LNCaP clone FGC (cell line): ENCODE data around the gene THOC6.
A peak's percentile ranks its signal among the peaks of the same experiment; 100 is the strongest.

ENCODE experiments used
- DNase-seq: peaks from one replicate; pipeline ENCODE4 v3.0.0-alpha.2; 2011; ENCODE audit warnings: low read depth
- H3K4me3 ChIP-seq: 2 replicates; pipeline ENCODE4 v1.5.1; 2011; ENCODE audit warnings: mild to moderate bottlenecking, low read depth, low read length, control low read depth
- TF ChIP-seq, protein P1 (sequence below): IDR thresholded peaks from 2 replicates; pipeline ENCODE4 v1.5.1; 2012; ENCODE audit warnings: mild to moderate bottlenecking; ENCODE audit not compliant: control insufficient read depth, insufficient read depth; ENCODE audit errors: extremely low read depth

The THOC6 gene

DNA sequence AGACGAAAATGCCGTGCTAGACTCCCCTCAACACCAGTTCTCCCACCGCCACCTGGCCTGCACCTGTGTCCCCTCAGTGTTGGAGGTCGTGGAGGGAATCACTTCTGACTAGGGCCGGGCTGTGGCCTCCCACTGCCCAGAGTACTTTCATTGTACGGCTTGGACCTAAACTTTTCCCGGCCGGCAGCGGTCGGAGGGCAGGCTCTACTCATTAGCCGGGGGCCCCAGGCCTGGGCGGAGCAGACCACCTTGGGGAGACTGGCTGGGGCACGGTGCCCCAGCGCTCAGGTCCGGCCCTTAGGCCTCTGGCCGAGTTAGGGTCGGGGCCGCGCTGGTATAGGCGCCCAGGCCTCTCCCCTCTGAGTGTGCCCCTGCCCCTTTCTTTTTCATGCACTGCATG is 6.5 kb upstream of the THOC6 start:
- no peak for DNase-seq
- TF ChIP-seq, protein P1, sequence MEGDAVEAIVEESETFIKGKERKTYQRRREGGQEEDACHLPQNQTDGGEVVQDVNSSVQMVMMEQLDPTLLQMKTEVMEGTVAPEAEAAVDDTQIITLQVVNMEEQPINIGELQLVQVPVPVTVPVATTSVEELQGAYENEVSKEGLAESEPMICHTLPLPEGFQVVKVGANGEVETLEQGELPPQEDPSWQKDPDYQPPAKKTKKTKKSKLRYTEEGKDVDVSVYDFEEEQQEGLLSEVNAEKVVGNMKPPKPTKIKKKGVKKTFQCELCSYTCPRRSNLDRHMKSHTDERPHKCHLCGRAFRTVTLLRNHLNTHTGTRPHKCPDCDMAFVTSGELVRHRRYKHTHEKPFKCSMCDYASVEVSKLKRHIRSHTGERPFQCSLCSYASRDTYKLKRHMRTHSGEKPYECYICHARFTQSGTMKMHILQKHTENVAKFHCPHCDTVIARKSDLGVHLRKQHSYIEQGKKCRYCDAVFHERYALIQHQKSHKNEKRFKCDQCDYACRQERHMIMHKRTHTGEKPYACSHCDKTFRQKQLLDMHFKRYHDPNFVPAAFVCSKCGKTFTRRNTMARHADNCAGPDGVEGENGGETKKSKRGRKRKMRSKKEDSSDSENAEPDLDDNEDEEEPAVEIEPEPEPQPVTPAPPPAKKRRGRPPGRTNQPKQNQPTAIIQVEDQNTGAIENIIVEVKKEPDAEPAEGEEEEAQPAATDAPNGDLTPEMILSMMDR: no peak
- no peak overlapping the region for H3K4me3 ChIP-seq

DNA sequence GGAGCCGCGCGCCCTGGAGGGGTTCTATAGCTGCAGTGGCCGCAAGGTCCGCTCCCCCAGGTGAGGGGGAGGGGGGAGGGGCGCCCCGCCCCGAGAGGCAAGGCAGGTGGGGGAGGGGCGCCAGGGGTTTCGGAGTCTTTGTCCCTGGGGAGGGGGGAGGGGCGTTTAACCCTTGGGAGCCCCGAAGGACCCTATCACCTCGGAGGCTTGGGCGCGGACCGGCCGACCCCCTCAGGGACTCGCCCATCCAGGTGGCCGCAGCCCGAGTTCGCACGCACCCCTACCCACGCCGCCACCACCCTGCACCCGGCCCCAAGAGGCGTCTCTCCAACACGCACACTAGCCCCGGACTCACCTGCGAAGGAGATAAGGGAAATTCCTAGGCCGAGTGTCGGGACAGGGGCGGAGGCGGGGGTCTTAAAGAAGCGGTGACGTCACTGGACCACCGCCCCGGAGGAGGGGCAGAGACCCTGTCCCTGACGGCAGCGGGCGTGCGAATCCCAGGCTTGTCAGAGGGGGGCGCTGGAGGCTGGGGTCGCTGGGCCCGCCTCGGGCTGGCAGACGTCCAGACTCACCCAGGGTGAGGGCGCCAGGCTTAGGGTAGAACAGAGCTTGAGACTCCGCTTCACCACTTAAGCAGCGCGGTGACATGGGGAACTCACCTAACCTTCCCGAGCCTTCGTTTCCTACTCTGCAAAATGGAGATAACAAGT is 5.9 kb upstream of the THOC6 start, which contains the start of gene CLDN6:
Gene CLDN6, minus strand, starts transcription at position 390 of the 713 bp plus-strand sequence. CDS start 2,162 bp downstream, outside the sequence.
- DNase-seq: no peak
- TF ChIP-seq, protein P1: no peak
- no peak within 1 kb of the TSS for H3K4me3 ChIP-seq

DNA sequence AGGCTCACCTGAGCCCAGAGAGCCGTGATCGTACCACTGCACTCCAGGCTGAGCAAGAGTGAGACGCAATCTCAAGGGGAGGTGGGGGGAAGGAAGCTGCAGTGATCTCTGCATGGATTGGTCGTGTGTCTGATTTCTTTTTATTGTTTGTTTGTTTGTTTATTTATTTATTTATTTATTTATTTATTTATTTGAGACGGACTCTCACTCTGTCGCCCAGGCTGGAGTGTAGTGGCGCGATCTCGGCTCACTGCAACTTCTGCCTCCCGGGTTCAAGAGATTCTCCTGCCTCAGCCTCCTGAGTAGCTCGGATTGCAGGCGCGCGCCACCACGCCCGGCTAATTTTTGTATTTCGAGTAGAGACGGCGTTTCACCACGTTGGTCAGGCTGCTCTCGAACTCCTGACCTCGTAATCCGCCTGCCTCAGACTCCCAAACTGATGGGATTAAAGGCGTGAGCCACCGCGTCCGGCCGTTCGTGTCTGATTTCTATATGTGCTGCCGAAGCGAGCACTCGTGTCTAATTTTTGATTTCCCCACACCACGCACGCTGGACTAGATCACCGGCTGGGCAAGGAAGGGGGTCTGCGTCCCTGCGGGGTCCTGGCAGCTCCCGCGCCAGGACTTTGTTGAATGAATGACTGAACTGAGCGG is 4.1 kb upstream of the THOC6 start:
- peak overlapping the region; percentile 66 for H3K4me3 ChIP-seq
- TF ChIP-seq, protein P1: no peak
- DNase-seq: no peak

DNA sequence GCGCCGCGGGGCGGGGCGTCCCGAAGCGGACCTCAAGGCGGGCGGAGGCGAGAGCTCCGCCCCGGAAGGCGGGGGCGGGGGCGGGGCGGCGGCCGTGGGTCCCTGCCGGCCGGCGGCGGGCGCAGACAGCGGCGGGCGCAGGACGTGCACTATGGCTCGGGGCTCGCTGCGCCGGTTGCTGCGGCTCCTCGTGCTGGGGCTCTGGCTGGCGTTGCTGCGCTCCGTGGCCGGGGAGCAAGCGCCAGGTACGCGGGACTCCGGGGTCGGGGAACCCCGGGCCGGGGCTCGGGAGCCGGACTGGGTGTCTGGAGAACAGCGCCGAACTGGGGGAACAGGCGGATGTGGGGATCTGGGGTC is 3.6 kb upstream of the THOC6 start, which contains the start of gene TNFRSF12A:
Gene TNFRSF12A, plus strand, starts transcription at position 122 of the 357 bp plus-strand sequence. Its CDS starts 30 bp downstream, at position 152.
- no peak for DNase-seq
- TF ChIP-seq, protein P1: no peak
- H3K4me3 ChIP-seq: peak within 1 kb of the TSS; percentile 66

DNA sequence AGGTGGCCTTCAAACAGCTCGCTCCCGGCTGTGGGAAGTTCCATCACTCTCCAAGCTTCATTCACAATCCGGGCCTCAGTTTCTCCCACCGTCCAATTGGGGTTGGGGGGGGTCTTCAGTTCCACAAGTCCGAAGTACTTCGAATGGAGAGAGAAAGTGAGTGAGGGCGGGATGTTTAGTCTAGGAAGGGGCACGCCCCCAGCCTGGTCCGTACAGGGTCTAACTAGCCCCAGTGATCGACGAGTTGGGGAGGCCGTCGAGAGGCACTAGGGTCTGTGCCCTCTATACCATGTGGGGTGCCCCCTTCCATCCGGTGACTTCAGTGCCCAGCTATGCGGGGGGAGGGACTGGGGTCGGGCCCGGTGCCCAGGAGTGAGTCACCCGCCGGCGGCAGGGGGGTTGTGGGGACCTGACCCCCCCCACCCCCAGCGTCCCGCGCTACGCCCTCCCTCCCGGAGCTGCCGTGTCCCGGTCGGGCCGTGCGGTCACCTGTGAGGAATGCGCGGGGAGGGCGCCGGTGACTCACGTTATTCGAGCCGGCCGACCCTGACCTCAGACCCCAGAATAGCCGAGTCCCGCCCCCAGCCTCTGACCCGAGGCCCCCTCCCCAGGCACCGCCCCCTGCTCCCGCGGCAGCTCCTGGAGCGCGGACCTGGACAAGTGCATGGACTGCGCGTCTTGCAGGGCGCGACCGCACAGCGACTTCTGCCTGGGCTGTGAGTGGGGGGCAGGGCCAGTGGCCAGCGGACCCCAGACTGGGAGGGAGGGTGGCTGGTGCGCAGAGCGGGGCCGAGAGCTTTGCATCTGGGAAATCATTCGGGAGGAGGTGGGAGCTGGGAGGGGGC is 3.0 kb upstream of the THOC6 start:
- no peak for DNase-seq
- H3K4me3 ChIP-seq: peak overlapping the region; percentile 66
- TF ChIP-seq, protein P1: no peak

DNA sequence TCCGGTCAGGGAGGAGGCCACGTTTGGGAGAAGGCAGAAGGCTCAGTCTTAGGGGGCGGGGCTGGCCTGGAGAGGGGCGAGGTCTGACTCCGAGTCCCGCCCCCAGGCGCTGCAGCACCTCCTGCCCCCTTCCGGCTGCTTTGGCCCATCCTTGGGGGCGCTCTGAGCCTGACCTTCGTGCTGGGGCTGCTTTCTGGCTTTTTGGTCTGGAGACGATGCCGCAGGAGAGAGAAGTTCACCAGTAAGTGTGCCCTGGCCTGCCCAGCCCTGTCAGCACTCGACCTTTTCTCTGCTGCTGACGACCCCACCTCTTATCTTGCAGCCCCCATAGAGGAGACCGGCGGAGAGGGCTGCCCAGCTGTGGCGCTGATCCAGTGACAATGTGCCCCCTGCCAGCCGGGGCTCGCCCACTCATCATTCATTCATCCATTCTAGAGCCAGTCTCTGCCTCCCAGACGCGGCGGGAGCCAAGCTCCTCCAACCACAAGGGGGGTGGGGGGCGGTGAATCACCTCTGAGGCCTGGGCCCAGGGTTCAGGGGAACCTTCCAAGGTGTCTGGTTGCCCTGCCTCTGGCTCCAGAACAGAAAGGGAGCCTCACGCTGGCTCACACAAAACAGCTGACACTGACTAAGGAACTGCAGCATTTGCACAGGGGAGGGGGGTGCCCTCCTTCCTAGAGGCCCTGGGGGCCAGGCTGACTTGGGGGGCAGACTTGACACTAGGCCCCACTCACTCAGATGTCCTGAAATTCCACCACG is 2.2 kb upstream of the THOC6 start:
- peak overlapping the region; percentile 66 for H3K4me3 ChIP-seq
- TF ChIP-seq, protein P1: peak; percentile 41
- DNase-seq: no peak
